Stimulated activated CD8-positive, alpha-beta memory T cell treated with anti-CD3 and anti-CD28 coated beads, Interleukin-15, amount 100 ng/mL, for 48 hours (primary cell): Measurements from ENCODE around the gene FMO4.
"Not testable (repeated sequence)": the region's sequence is repeated elsewhere in the genome, so short reads cannot be mapped to it uniquely, and the experiment has no call there.

ENCODE experiments used
- DNase-seq, 2 donors: peaks; one replicate each; pipeline ENCODE4 v3.0.0-alpha.2; 2020; ENCODE audit warnings: low read depth in 2 of 2

Gene FMO4

DNA sequence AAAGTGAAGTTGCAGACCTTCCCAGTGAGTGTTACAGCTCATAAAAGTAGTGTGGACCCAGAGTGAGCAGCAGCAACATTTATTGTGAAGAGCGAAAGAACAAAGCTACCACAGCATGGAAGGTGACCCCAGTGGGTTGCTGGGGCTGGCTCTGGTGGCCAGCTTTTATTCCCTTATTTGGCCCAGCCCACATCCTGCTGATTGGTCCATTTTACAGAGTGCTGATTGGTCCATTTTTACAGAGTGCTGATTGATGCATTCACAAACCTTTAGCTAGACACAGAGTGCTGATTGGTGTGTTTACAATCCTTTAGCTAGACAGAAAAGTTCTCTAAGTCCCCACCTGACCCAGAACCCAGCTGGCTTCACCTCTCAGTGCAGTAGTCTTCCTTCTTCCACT lies 76.8 kb downstream of the FMO4 start:
- not testable (repeated sequence) for DNase-seq
